NT2/D1 (cell line): ENCODE results near the gene BYSL.

ENCODE experiments used
- SUZ12 ChIP-seq: IDR thresholded peaks from 2 replicates; pipeline ENCODE4 v1.6.1; 2011; ENCODE audit not compliant: insufficient read length, insufficient read depth; ENCODE audit errors: extremely low read depth
- YY1 ChIP-seq: IDR thresholded peaks from 2 replicates; pipeline ENCODE4 v1.6.1; 2011; ENCODE audit not compliant: insufficient read length, insufficient read depth
- ZNF274 ChIP-seq: IDR thresholded peaks from 2 replicates; pipeline ENCODE4 v1.6.1; 2011; ENCODE audit warnings: mild to moderate bottlenecking, low read depth, low read length

GRCh38 chr6:41955412-41955811 is 34.1 kb downstream of the BYSL start:
- TF ChIP-seq YY1: no peak
- no peak for TF ChIP-seq ZNF274
- no peak for TF ChIP-seq SUZ12
